ENCODE measurements around the gene OR8A1.
"Not testable (repeated sequence)": the region's sequence is repeated elsewhere in the genome, so short reads cannot be mapped to it uniquely, and the experiment has no call there.

- TF ChIP-seq CTCF (conservative IDR thresholded peaks at IDR 0.05); EZH2 (IDR thresholded peaks at IDR 0.05; ENCODE audit: low read depth): not testable (repeated sequence)
Measured at GRCh38 chr11:124602723-124603122, 32.9 kb downstream of the OR8A1 start.

All from PC-9 (cell line).